ENCODE results near the gene KRTAP5-10.
"Not testable (repeated sequence)": the region's sequence is repeated elsewhere in the genome, so short reads cannot be mapped to it uniquely, and the experiment has no call there.

The KRTAP5-10 gene, protein sequence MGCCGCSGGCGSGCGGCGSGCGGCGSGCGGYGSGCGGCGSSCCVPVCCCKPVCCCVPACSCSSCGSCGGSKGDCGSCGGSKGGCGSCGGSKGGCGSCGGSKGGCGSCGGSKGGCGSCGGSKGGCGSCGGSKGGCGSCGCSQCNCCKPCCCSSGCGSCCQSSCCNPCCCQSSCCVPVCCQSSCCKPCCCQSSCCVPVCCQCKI

DNA sequence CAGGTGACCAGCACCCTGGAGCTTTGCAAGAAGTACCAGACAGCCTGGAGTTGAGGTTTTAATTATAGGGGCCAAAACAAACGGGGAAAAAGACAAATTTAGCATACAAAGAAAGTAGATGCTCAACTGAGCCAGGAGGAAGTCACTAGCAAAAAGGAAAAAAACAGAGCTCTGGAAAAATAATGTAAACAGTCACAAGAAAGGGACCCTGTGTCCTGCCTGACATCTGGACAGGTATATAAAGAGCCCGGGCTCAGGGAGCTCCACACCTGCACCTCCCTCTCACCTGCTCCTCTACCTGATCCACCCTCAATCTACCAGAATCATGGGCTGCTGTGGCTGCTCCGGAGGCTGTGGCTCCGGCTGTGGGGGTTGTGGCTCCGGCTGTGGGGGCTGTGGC, at the start of gene KRTAP5-10:
Gene KRTAP5-10, plus strand, starts transcription at position 301 of the 400 bp plus-strand sequence. Its CDS starts 25 bp downstream, at position 326.
- DNase-seq = no peak

DNA sequence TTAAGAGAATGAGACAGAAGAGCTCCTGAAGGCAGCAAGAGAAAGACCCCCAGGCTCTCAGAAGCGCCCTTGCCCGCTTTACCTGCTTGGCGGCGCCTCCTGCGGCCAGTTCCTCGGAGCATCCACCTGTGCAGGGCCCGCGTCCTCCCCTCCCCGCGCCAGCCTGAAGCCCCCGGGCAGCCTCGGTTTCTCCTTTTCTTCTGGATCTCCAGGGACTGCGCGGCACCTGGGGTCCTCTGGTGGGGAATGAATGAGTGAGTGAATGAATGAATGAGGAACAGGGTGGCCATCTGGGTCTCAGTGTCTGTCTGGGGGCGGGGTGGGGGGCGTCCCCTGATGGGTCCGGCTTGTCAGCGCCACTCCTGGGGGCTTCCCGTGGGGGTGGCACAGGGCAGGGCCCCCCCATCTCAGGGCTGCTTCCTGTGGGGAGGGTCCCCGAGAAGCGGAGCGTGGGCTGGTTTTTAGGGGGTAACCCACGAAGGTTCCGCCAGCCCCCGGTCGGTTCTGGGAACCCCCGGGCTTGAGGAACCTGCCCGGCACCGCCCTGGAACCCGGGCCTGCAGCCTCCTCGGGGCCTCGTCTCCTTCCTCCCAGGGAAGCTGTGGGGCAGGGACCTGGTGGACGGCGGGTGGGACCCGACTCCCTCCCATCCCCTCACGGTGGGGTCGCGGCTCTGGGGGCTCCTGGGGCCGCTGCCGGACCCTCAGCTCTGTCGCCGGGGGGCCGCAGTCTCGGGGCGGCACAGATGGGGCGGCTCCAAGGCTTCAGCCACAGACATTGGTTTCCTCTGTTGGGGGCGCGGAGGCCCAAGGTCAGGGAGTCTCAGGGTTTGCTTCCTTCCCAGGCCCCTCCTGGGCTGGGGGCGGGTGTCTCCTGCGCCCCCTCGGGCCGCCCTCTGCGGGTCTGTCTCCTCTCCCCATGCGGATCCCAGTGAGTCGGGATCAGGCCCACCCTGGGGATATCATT, 46.6 kb upstream of the KRTAP5-10 start:
- DNase-seq = no peak

DNA sequence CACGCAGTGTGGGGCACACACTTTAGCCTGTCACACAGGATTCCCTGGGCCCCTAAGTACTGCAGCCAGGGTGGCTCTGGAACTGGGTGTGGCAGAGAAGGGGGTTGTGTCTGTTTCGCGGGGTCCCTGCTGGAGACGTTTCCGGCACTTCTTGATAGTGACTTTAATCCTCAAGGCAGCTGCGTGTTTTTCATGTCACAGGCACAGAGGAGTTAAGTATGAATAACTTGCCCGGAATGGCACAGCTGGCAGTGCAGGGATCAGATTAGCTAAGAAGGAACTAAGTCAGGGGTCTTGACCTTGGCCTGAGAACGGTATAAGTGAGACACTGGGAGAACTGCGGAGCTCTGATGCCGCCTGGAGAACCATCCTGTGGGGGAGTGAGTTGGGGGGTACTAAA, 45.8 kb upstream of the KRTAP5-10 start:
- DNase-seq = no peak

DNA sequence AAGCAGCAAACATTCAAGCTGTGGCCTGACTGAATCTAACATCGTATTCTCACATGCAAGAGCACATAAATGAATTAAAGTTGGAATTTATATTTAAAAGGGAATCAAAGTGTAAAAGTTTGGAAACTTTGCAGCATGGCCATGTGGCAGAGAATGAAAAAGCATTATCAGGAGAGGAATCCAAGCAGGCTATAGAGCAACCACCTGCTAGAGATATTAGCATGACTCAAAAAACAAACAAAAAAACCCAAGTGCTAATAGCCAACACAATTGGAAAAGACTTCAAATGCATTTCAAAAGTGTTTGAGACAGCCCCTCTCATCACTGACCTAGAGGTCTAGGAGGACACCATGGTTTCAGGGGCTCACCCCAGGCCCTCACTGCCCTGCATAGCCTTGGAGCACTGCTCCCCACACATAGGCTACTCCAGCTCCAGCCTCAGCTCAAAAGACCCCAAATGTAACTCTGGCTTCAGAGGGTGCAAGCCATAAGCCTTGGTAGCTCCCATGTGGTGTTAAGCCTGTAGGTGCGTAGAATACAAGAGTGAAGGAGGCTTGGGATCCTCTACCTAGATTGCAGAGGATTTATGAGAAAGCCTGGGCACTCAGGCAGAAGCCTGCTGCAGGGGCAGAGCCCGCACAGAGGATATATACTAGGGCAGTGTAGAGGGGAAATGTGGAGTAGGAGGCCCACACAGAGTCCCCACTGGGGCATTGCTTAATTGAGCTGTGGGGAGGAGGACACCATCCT, 40.0 kb upstream of the KRTAP5-10 start:
- DNase-seq = no peak

DNA sequence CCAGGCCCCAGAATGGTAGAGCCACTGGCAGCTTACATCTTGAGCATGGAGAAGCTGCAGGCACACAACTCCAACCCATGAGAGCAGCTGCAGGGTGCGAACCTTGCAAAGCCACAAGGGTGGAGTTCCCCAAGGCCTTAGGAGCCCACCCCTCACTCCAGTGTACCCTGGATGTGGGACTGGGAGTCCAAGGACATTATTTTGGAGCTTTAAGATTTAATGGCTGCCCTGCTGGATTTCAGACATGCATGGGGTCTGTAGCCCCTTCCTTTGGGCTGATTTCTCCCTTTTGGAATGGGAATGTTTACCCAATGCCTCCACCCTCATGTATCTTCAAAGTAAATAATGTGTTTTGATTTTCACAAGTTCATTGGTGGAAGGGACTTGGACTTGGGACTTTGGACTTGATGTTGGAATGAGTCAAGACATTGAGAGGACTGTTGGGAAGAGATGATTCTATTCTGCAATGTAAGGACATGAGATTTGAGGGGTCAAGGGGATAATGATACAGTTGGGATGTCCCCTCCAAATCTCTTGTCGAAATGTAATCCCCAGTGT, 39.3 kb upstream of the KRTAP5-10 start:
- DNase-seq = no peak

DNA sequence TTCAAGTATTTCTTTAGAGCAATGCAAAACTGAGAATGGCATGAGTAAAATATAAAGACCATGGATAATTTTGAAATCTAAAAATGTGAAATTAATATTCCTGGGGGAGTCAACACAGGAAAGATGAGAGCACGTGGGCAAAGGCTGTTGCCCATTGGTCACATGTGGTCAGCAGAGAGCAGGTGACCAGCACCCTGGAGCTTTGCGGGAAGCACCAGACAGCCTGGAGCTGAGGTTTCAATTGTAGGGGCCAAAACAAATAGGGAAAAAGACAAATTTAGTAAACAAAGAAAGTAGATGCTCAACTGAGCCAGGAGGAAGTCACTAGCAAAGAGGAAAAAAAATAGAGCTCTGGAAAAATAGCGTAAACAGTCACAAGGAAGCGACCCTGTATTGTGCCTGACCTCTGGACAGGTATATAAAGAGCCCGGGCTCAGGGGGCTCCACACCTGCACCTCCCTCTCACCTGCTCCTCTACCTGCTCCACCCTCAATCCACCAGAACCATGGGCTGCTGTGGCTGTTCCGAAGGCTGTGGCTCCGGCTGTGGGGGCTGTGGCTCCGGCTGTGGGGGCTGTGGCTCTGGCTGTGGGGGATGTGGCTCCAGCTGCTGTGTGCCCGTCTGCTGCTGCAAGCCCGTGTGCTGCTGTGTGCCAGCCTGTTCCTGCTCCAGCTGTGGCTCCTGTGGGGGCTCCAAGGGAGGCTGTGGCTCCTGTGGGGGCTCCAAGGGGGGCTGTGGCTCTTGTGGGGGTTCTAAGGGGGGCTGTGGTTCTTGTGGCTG, 38.4 kb upstream of the KRTAP5-10 start, which contains the start of gene KRTAP5-7:
Gene KRTAP5-7, plus strand, starts transcription at position 472 of the 780 bp plus-strand sequence. Its CDS starts 34 bp downstream, at position 506.
- DNase-seq = not testable (repeated sequence)

GRCh38 chr11:71527576-71528210, 37.7 kb upstream of the KRTAP5-10 start:
- DNase-seq = no peak

DNA sequence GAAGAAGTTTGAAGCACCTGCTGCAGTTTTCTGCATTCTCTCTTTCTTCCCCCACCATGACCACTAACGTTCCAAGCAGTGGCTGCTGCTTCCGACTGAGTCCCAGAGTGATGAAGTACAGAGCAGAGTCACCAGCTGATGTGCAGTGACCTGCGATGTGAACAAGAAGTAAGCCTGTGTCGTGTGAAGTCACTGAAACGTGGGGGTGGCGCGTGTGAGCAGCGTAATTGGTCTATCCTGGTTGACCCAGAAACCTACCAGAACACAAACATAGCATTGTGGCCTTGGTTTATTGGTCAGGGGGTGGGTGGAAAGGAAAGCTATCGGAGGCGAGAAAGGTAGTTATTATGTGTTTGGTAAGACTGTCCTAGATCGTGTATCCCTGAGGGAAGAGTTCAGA, 34.8 kb upstream of the KRTAP5-10 start:
- no peak for DNase-seq

- DNase-seq = no peak
Observed at GRCh38 chr11:71532036-71532610, 33.2 kb upstream of the KRTAP5-10 start.

GRCh38 chr11:71534711-71535608, 30.4 kb upstream of the KRTAP5-10 start:
- peak; percentile 85 for DNase-seq

GRCh38 chr11:71535825-71536224, 29.5 kb upstream of the KRTAP5-10 start:
- DNase-seq = no peak

DNA sequence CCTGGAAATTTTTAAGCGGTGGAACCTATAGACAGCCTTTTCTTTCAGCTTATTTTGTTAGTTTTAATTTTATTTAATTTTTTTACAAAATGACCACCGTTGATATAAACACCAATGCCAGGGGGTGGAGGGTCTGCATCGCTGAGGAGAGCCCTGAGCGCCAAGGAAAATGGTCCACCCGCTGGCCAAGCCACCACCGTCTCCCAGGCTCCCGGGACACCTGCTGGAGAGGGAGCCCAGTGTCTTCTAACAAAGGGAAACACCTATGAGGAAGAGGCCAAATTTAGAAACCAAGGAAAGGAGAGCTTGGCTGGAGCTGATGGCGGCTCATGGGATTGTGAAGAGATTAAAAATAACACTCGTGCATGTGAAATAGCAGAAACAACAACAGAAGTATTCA, 27.8 kb upstream of the KRTAP5-10 start:
- DNase-seq = no peak

DNA sequence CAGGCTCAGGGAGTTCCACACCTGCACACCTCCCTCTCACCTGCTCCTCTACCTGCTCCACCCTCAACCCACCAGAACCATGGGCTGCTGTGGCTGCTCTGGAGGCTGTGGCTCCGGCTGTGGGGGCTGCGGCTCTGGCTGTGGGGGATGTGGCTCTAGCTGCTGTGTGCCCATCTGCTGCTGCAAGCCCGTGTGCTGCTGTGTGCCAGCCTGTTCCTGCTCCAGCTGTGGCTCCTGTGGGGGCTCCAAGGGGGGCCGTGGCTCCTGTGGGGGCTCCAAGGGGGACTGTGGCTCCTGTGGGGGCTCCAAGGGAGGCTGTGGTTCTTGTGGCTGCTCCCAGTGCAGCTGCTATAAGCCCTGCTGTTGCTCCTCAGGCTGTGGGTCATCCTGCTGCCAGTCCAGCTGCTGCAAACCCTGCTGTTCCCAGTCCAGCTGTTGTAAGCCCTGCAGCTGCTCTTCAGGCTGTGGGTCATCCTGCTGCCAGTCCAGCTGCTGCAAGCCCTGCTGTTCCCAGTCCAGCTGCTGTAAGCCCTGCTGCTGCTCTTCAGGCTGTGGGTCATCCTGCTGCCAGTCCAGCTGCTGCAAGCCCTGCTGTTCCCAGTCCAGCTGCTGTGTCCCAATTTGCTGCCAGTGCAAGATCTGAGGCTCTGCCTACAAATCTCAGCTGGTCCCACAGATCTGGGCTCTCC, 27.2 kb upstream of the KRTAP5-10 start, which contains the start of gene KRTAP5-8:
Gene KRTAP5-8, plus strand, starts transcription at position 49 of the 689 bp plus-strand sequence. Its CDS starts 31 bp downstream, at position 80.
- not testable (repeated sequence) for DNase-seq

GRCh38 chr11:71538666-71538990, 26.7 kb upstream of the KRTAP5-10 start:
- DNase-seq = no peak

DNA sequence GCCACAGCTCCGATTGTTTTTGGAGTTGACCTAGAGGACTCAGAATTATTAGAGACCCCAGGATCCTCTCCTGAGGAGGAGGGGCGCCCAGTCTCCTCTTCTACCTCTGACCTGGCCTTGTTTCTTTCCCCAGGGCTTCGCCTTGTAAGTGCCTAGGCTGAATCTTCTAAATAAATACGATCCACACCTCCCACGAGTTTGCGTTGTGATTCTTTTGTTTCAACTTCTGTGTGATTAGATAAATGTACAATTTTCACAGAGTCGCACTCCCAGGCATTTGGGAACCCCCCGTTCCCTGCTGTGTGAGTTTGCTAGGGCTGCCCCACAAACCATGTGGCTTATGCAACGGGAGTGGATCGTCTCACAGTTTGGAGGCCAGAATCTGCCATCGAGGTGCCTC, 26.3 kb upstream of the KRTAP5-10 start:
- DNase-seq = no peak

DNA sequence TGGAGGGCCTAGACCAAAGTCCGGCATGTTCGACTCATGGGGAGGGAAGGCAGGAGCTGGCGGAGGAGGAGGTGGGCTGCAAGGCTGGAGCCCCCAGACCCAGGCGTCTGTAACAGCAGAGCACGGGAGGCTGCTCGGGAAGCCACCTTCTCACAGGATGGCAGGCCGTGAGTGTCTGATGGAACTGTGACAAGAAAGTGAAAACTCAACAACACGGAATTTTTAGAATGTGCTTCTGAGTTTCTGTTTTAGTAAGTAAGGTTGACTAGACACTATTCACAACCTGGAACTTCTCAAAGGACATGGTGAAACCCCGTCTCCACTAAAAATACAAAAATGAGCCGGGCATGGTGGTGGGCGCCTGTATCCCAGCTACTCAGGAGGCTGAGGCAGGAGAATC, 25.4 kb upstream of the KRTAP5-10 start:
- not testable (repeated sequence) for DNase-seq

DNA sequence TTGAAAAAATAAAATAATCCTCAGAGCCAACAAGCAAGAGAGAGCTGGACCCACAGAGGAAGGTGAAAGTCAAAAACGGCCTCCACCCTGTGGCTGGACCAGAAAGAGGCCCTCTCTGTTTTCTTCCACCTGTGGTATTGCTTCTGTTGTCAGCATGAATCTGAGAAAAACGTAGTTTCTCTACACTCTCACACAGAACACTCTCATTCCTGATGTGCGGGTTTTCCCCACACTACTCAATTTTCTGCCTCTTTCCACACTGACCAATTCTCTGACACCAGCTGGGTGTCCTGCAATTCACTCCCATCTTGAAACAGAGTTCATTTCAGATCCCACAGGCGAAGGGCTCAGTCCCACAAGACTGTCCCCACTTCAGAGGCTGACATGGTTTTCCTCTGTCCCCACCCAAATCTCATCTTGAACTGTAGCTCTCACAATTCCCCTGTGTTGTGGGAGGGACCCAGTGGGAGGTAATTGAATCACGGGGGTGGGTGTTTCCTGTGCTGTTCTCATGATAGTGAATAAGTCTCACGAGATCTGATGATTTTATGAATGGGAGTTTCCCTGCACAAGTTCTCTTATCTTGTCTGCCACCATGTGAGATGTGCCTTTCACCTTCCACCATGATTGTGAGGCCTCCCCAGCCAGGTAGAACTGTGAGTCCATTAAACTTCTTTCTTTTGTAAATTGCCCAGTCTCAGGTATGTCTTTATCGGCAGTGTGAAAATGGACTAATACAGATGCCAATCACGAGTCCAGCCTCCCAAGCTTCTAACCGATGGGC, 24.6 kb upstream of the KRTAP5-10 start:
- not testable (repeated sequence) for DNase-seq

GRCh38 chr11:71542382-71542781, 23.0 kb upstream of the KRTAP5-10 start:
- DNase-seq = no peak
